ENCODE data around the gene NUDT1. TPM values are rescaled to one million over a fixed set of nuclear protein-coding genes. Genes with fewer than 3 reads are reported as not detected.

Gene NUDT1
- total RNA-seq, 1 experiment from 2014 or later: 117 TPM

GRCh38 chr7:2193575-2194305 is 48.3 kb upstream of the NUDT1 start:
- peaks cover 26% of the 10 kb centered on the region for H3K36me3 ChIP-seq (ENCODE audit: insufficient read depth, low read length, poor library complexity, severe bottlenecking)
- no peak for DNase-seq (ENCODE audit: low spot score)
- H3K27me3 ChIP-seq (replicated peaks; ENCODE audit: insufficient read depth, low read depth, low read length, poor library complexity): no peaks in the 10 kb centered on the region
- POLR2A ChIA-PET (ENCODE audit: low non-redundant PET): interaction anchor here (0.6 kb wide), 1 partner anchor 18 kb away, joined by 3 read pairs; no protein-coding TSS in a partner anchor
- BruUV-seq (replicated peaks): no TSS peak
- peaks cover 34% of the 10 kb centered on the region for H3K4me1 ChIP-seq (ENCODE audit: insufficient read depth, low read length, poor library complexity, severe bottlenecking)
- H3K27ac ChIP-seq (ENCODE audit: low read depth, low read length, poor library complexity, severe bottlenecking): peak overlapping the region; percentile 22
- no peak overlapping the region for H3K4me3 ChIP-seq (ENCODE audit: low read depth, low read length, poor library complexity, severe bottlenecking)
- H3K9me3 ChIP-seq (ENCODE audit: low read depth, low read length, poor library complexity, severe bottlenecking): peaks cover 14% of the 10 kb centered on the region
- CTCF ChIA-PET: interaction anchor here (1.8 kb wide), 1 partner anchor 18 kb away, joined by 4 read pairs; no protein-coding TSS in a partner anchor
- TF ChIP-seq EZH2 (IDR thresholded peaks at IDR 0.05; ENCODE audit: borderline replicate concordance, low read depth, low read length, poor library complexity, severe bottlenecking) (no peak), CTCF (conservative IDR thresholded peaks at IDR 0.05; ENCODE audit: low read depth, low read length) (no peak)
- intact Hi-C loops (cut with micrococcal nuclease; ENCODE audit: unreplicated experiment): no loop called here

GRCh38 chr7:2195400-2196246 is 46.4 kb upstream of the NUDT1 start:
- no TSS peak for BruUV-seq (replicated peaks)
- Histone ChIP-seq H3K27ac (ENCODE audit: low read depth, low read length, poor library complexity, severe bottlenecking) (no peak overlapping the region), H3K4me1 (ENCODE audit: insufficient read depth, low read length, poor library complexity, severe bottlenecking) (peaks cover 24% of the 10 kb centered on the region), H3K4me3 (ENCODE audit: low read depth, low read length, poor library complexity, severe bottlenecking) (no peak overlapping the region), H3K9me3 (ENCODE audit: low read depth, low read length, poor library complexity, severe bottlenecking) (peaks cover 10% of the 10 kb centered on the region), H3K27me3 (replicated peaks; ENCODE audit: insufficient read depth, low read depth, low read length, poor library complexity) (no peaks in the 10 kb centered on the region), H3K36me3 (ENCODE audit: insufficient read depth, low read length, poor library complexity, severe bottlenecking) (peaks cover 17% of the 10 kb centered on the region)
- ChIA-PET CTCF (interaction anchor here (0.7 to 1.0 kb wide), 2 partner anchors 241 to 289 kb away, joined by 4 to 5 read pairs; no protein-coding TSS in a partner anchor), POLR2A (ENCODE audit: low non-redundant PET) (no interaction called here)
- DNase-seq (ENCODE audit: low spot score): no peak
- TF ChIP-seq CTCF (conservative IDR thresholded peaks at IDR 0.05; ENCODE audit: low read depth, low read length) (no peak), EZH2 (IDR thresholded peaks at IDR 0.05; ENCODE audit: borderline replicate concordance, low read depth, low read length, poor library complexity, severe bottlenecking) (no peak)
- intact Hi-C loops (cut with micrococcal nuclease; ENCODE audit: unreplicated experiment): no loop called here

DNA sequence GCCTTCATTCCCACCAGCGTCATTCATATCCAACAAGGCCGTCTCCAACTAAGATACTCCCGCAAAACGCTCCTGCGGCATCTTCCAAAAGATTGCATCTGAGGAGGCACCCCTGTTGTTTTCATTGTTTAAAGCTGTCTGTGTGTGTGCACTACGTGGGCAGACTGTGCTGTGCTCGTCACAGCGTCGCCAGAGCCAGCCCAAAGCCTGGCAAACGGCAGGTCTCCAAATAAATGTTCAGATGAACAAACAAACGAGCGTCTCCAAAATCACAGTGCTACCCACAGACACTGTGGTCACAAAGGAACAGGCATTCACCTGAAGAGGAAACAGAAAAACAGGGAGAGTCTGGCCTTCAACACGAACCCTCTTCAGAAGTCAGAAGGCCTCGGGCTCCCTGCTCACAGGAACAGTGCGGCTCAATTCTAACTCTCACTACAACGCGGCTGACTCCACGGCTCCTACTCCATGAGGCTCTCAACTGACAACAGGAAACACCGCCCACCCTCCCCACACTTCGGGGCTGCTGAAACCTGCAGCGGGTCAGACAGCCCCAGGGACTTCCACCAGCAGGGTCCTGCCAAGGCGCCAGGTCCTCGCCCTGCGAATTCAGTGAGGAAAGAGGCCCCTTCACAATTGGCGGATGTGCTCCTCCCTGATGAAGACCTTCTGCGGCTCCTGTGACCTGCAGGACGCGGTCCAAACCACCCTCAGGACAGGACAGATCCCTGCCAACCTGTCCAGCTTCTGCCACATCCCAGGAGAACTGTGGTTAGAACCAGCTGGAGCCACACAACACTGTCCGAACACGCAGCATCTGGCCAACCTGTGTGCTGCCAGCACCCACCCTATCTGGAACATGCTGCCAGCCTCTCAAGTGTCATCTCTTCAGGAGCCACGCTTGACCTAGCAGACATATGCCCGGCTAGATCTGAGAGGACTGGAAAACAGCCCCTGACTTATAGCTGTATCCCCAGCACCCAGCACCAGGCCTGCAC is 45.3 kb upstream of the NUDT1 start:
- no TSS peak for BruUV-seq (replicated peaks)
- intact Hi-C loops (cut with micrococcal nuclease; ENCODE audit: unreplicated experiment): no loop called here
- Histone ChIP-seq H3K9me3 (ENCODE audit: low read depth, low read length, poor library complexity, severe bottlenecking) (peaks cover 10% of the 10 kb centered on the region), H3K4me3 (ENCODE audit: low read depth, low read length, poor library complexity, severe bottlenecking) (no peak overlapping the region), H3K27ac (ENCODE audit: low read depth, low read length, poor library complexity, severe bottlenecking) (no peak overlapping the region), H3K36me3 (ENCODE audit: insufficient read depth, low read length, poor library complexity, severe bottlenecking) (peaks cover 17% of the 10 kb centered on the region), H3K27me3 (replicated peaks; ENCODE audit: insufficient read depth, low read depth, low read length, poor library complexity) (no peaks in the 10 kb centered on the region), H3K4me1 (ENCODE audit: insufficient read depth, low read length, poor library complexity, severe bottlenecking) (peaks cover 17% of the 10 kb centered on the region)
- no peak for TF ChIP-seq EZH2 (IDR thresholded peaks at IDR 0.05; ENCODE audit: borderline replicate concordance, low read depth, low read length, poor library complexity, severe bottlenecking)
- TF ChIP-seq CTCF (conservative IDR thresholded peaks at IDR 0.05; ENCODE audit: low read depth, low read length): no peak
- CTCF ChIA-PET: no interaction called here
- POLR2A ChIA-PET (ENCODE audit: low non-redundant PET): no interaction called here
- DNase-seq (ENCODE audit: low spot score): no peak

Data from A673 (cell line).